ENCODE results near the gene TMEM37. TPM values are rescaled to one million over a fixed set of nuclear protein-coding genes. Genes with fewer than 3 reads are reported as not detected.

The TMEM37 gene
- total RNA-seq, 3 donors from 2014 or later: 8.8 to 43.2 (median 9.4) TPM

DNA sequence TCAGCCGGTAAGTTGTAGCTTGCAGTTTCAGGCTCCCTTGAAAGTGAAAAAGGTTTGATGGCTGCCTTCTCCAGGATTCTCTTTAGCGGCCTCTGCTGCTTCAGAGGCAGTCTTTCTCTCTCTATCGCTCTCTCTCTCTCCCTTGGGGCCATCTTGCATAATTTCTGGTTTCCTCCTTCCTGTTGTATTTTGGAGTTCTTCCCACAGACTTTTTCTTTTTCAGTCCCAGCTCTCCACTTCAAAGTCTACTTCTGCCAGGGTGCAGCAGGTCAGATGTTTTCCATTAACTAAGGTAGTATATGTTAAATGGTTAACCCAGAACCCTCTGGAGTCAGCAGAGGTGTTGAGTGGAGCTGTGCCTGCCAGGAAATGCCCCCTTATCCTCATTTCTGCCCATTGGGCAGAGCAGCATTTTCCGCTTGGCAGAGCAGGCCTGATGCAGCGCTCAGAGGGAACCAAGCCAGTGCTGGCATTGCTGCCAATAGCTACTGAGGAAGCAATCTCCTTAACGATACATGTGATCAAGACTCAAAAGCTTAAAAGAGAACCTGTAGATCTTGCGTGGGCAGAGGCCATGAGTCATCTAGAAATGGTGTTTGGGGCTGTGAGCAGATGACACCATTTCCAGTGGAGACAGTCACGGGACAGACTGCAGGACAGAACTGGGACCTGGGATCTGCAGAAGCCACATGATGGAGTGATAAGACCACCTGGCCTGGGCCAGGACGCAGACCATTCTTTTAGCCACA, 44.1 kb upstream of the TMEM37 start:
- intact Hi-C loops (cut with DNase I; ENCODE audit: low total_unique reads): loop anchor here (2.0 kb wide), 1 partner anchor 27 kb away; no protein-coding TSS in a partner anchor
- H3K36me3 ChIP-seq: no peaks in the 10 kb centered on the region
- H3K27me3 ChIP-seq: no peaks in the 10 kb centered on the region
- no peaks in the 10 kb centered on the region for H3K9me3 ChIP-seq
- TF ChIP-seq POLR2A (IDR thresholded peaks at IDR 0.05): no peak
- TF ChIP-seq POLR2AphosphoS5 (IDR thresholded peaks at IDR 0.05): peak; percentile 36 to 75 (median 59)
- TF ChIP-seq, protein P1, sequence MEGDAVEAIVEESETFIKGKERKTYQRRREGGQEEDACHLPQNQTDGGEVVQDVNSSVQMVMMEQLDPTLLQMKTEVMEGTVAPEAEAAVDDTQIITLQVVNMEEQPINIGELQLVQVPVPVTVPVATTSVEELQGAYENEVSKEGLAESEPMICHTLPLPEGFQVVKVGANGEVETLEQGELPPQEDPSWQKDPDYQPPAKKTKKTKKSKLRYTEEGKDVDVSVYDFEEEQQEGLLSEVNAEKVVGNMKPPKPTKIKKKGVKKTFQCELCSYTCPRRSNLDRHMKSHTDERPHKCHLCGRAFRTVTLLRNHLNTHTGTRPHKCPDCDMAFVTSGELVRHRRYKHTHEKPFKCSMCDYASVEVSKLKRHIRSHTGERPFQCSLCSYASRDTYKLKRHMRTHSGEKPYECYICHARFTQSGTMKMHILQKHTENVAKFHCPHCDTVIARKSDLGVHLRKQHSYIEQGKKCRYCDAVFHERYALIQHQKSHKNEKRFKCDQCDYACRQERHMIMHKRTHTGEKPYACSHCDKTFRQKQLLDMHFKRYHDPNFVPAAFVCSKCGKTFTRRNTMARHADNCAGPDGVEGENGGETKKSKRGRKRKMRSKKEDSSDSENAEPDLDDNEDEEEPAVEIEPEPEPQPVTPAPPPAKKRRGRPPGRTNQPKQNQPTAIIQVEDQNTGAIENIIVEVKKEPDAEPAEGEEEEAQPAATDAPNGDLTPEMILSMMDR (IDR thresholded peaks at IDR 0.05): peak in 1 of 3 donors; percentile 7
- DNase-seq (ENCODE audit: low spot score in 2 of 2): peak; percentile 66 to 86
- H3K4me3 ChIP-seq: no peak overlapping the region
- peak overlapping the region; percentile 78 to 86 for H3K27ac ChIP-seq
- peaks cover 3 to 22% of the 10 kb centered on the region in 2 donors for H3K4me1 ChIP-seq

DNA sequence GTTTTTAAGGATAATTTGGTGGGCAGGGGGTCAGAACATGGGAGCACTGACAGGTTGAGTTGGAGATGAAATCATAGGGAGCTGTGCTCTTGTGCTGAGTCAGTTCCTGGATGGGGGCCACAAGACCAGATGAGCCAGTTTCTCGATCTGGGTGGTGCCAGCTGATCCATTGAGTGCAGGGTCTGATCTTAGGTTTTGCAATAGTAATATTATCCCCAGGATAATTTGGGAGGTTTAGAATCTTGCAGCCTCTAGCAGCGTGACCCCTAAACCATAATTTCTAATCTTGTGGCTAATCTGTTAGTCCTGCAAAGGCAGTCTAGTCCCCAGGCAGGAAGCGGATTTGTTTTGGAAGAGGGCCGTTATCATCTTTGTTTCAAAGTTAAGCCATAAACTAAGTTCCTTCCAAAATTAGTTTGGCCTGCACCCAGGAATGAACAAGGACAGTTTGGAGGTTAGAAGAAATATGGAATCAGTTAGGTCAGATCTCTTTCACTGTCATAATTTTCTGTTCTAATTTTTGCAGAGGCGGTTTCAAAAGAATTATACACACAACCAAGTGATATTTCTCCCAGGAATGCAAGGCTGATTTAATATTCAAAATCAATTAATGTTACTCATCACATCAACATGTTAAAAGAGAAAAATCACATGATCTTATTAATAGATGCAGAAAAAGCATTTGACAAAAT, 41.9 kb upstream of the TMEM37 start:
- TF ChIP-seq, protein P1 (IDR thresholded peaks at IDR 0.05): no peak
- TF ChIP-seq POLR2AphosphoS5 (IDR thresholded peaks at IDR 0.05): no peak
- TF ChIP-seq POLR2A (IDR thresholded peaks at IDR 0.05): no peak
- H3K27ac ChIP-seq: peak overlapping the region; percentile 50 to 86
- peak in 1 of 2 donors; percentile 50 for DNase-seq (ENCODE audit: low spot score in 2 of 2)
- peaks cover 3 to 17% of the 10 kb centered on the region in 2 donors for H3K4me1 ChIP-seq
- intact Hi-C loops (cut with DNase I; ENCODE audit: low total_unique reads): loop anchor here (2.0 kb wide), 1 partner anchor 29 kb away; no protein-coding TSS in a partner anchor
- H3K36me3 ChIP-seq: no peaks in the 10 kb centered on the region
- H3K27me3 ChIP-seq: no peaks in the 10 kb centered on the region
- H3K9me3 ChIP-seq: no peaks in the 10 kb centered on the region
- no peak overlapping the region for H3K4me3 ChIP-seq

DNA sequence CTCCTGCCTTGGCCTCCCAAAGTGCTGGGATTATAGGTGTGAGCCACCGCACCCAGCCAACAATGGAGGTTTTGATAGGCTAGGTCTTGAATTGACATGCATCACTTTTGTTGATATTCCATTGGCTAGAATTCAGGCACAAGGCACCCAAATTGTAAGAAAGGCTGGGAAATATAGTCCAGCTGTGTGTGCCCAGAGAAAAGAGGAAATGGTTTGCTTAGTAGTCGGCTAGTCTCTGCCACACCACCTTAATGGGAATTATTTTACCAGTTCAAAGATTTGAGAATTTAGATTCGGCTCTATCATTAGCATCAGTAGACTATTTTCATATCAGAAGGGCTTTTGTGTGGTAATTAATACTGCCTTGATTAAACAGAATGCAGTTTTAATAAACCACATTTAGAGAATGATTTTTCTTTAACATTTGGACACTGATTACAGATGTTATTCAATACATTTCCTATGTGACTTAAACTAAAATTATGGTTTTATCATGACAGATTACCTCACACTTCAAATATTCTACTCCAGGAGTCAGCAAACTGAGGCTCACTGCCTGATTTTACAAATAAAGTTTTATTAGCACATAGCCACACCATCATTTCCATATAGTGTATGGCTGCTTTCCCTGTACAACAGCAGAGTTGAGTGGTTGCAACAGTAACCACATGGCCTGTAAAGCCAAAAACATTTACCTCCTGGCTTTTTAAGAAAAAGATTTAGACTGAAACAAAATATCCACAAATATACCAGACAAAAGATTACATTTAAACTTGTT, 37.5 kb upstream of the TMEM37 start:
- Histone ChIP-seq H3K4me1 (peaks cover 3 to 7% of the 10 kb centered on the region in 2 donors), H3K27ac (no peak overlapping the region), H3K4me3 (no peak overlapping the region), H3K27me3 (no peaks in the 10 kb centered on the region), H3K36me3 (no peaks in the 10 kb centered on the region), H3K9me3 (no peaks in the 10 kb centered on the region)
- DNase-seq (ENCODE audit: low spot score in 2 of 2): no peak
- TF ChIP-seq, protein P1 (IDR thresholded peaks at IDR 0.05): no peak
- no peak for TF ChIP-seq POLR2AphosphoS5 (IDR thresholded peaks at IDR 0.05)
- no peak for TF ChIP-seq POLR2A (IDR thresholded peaks at IDR 0.05)
- intact Hi-C loops (cut with DNase I; ENCODE audit: low total_unique reads): no loop called here

DNA sequence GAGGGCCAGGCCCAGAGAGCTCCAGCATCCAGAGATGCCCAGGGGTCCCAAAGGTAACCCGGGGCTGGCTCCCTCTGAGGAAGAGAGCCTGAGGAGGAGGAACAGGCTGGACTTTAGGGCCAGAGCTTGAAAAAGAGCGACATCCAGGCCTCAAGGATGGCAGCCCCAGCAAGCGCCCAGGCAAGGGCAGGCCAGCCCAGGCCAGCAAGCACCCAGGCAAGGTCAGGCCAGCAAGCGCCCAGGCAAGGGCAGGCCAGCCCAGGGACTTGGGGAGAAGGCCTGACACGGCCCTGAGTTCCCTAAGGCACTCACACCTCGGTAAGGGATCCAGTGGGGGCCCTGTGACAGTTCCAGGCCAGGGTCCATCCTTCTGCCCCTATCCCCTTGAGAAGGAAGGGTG, 34.5 kb upstream of the TMEM37 start:
- intact Hi-C loops (cut with DNase I; ENCODE audit: low total_unique reads): no loop called here
- H3K4me1 ChIP-seq: no peaks in the 10 kb centered on the region
- DNase-seq (ENCODE audit: low spot score in 2 of 2): no peak
- no peak overlapping the region for H3K27ac ChIP-seq
- no peak overlapping the region for H3K4me3 ChIP-seq
- no peaks in the 10 kb centered on the region for H3K9me3 ChIP-seq
- no peaks in the 10 kb centered on the region for H3K27me3 ChIP-seq
- no peak for TF ChIP-seq POLR2AphosphoS5 (IDR thresholded peaks at IDR 0.05)
- no peaks in the 10 kb centered on the region for H3K36me3 ChIP-seq

- intact Hi-C loops (cut with DNase I; ENCODE audit: low total_unique reads): no loop called here
- DNase-seq (ENCODE audit: low spot score in 2 of 2): no peak
- Histone ChIP-seq H3K4me3 (no peak overlapping the region), H3K27me3 (no peaks in the 10 kb centered on the region), H3K27ac (no peak overlapping the region), H3K36me3 (no peaks in the 10 kb centered on the region), H3K4me1 (no peaks in the 10 kb centered on the region), H3K9me3 (peaks cover 0 to 4% of the 10 kb centered on the region in 2 donors)
- TF ChIP-seq POLR2A (IDR thresholded peaks at IDR 0.05): no peak
- TF ChIP-seq, protein P1 (IDR thresholded peaks at IDR 0.05): no peak
- TF ChIP-seq POLR2AphosphoS5 (IDR thresholded peaks at IDR 0.05): no peak
These were observed 29.5 kb upstream of the TMEM37 start for GRCh38 chr2:119402106-119402505.
